Vagina (tissue), 2 donors: ENCODE data around the gene PCDHA12.
"Not testable (repeated sequence)": the region's sequence is repeated elsewhere in the genome, so short reads cannot be mapped to it uniquely, and the experiment has no call there.

Source experiments
- POLR2A ChIP-seq, 2 donors: fragments of 450-650 bp; IDR thresholded peaks; one replicate each; pipeline ENCODE4 v1.6.1; 2017; ENCODE audit warnings: antibody characterized with exemption in 2 of 2, mild to moderate bottlenecking in 2 of 2, moderate library complexity in 2 of 2
- POLR2AphosphoS5 ChIP-seq, 2 donors: sonication (generic); formaldehyde crosslinking; IDR thresholded peaks; one replicate each; pipeline ENCODE4 v1.9.0; 2017; ENCODE audit warnings: antibody characterized with exemption in 2 of 2, mild to moderate bottlenecking in 2 of 2, low read depth in 1 of 2; ENCODE audit not compliant: insufficient read depth in 1 of 2
- TF ChIP-seq, protein P1 (sequence below), 3 experiments: fragments of 450-650 bp in 2 of 3; fragments of 200-600 bp in 1 of 3; sonication (generic) in 1 of 3; IDR thresholded peaks; one replicate each; pipeline ENCODE4 v1.5.1; 2017 to 2019; ENCODE audit warnings: antibody characterized with exemption in 3 of 3, mild to moderate bottlenecking in 2 of 3, moderate library complexity in 2 of 3

DNA sequence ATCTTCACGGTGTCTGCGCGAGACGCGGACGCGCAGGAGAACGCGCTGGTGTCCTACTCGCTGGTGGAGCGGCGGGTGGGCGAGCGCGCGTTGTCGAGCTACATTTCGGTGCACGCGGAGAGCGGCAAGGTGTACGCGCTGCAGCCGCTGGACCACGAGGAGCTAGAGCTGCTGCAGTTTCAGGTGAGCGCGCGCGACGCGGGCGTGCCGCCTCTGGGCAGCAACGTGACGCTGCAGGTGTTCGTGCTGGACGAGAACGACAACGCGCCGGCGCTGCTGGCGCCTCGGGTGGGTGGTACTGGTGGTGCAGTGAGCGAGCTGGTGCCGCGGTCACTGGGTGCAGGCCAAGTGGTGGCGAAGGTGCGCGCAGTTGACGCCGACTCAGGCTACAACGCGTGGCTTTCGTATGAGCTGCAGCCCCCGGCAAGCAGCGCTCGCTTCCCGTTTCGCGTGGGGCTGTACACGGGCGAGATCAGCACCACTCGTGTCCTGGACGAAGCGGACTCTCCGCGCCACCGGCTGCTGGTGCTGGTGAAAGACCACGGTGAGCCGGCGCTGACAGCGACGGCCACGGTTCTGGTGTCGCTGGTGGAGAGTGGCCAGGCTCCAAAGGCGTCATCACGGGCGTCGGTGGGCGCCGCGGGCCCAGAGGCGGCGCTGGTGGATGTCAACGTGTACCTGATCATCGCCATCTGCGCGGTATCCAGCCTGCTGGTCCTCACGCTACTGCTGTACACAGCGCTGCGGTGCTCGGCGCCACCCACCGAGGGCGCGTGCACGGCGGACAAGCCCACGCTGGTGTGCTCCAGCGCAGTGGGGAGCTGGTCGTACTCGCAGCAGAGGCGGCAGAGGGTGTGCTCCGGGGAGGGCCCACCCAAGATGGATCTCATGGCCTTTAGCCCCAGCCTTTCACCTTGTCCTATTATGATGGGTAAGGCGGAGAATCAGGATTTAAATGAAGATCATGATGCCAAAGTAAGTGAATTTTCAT lies 45.3 kb upstream of the PCDHA12 start:
- not testable (repeated sequence) for TF ChIP-seq POLR2AphosphoS5 (IDR thresholded peaks at IDR 0.05; ENCODE audit: insufficient read depth in 1 of 2, low read depth in 1 of 2); POLR2A (IDR thresholded peaks at IDR 0.05)
- TF ChIP-seq, protein P1, sequence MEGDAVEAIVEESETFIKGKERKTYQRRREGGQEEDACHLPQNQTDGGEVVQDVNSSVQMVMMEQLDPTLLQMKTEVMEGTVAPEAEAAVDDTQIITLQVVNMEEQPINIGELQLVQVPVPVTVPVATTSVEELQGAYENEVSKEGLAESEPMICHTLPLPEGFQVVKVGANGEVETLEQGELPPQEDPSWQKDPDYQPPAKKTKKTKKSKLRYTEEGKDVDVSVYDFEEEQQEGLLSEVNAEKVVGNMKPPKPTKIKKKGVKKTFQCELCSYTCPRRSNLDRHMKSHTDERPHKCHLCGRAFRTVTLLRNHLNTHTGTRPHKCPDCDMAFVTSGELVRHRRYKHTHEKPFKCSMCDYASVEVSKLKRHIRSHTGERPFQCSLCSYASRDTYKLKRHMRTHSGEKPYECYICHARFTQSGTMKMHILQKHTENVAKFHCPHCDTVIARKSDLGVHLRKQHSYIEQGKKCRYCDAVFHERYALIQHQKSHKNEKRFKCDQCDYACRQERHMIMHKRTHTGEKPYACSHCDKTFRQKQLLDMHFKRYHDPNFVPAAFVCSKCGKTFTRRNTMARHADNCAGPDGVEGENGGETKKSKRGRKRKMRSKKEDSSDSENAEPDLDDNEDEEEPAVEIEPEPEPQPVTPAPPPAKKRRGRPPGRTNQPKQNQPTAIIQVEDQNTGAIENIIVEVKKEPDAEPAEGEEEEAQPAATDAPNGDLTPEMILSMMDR (IDR thresholded peaks at IDR 0.05) = not testable (repeated sequence)
